ENCODE measurements around the gene KIRREL2. TPM values are rescaled to one million over a fixed set of nuclear protein-coding genes. Genes with fewer than 3 reads are reported as not detected.

Gene KIRREL2
- total RNA-seq, 4 donors from 2014 or later, result not detected

- DNase-seq (ENCODE audit: low spot score in 2 of 2), result no peak
- no peak for TF ChIP-seq POLR2AphosphoS5 (IDR thresholded peaks at IDR 0.05)
- no peak for TF ChIP-seq EP300 (IDR thresholded peaks at IDR 0.05)
- TF ChIP-seq POLR2A (IDR thresholded peaks at IDR 0.05), result no peak
- TF ChIP-seq, protein P1, sequence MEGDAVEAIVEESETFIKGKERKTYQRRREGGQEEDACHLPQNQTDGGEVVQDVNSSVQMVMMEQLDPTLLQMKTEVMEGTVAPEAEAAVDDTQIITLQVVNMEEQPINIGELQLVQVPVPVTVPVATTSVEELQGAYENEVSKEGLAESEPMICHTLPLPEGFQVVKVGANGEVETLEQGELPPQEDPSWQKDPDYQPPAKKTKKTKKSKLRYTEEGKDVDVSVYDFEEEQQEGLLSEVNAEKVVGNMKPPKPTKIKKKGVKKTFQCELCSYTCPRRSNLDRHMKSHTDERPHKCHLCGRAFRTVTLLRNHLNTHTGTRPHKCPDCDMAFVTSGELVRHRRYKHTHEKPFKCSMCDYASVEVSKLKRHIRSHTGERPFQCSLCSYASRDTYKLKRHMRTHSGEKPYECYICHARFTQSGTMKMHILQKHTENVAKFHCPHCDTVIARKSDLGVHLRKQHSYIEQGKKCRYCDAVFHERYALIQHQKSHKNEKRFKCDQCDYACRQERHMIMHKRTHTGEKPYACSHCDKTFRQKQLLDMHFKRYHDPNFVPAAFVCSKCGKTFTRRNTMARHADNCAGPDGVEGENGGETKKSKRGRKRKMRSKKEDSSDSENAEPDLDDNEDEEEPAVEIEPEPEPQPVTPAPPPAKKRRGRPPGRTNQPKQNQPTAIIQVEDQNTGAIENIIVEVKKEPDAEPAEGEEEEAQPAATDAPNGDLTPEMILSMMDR (IDR thresholded peaks at IDR 0.05), result no peak
- H3K9me3 ChIP-seq, result no peaks in the 10 kb centered on the region
- no peak overlapping the region for H3K27ac ChIP-seq
- H3K4me3 ChIP-seq, result no peak overlapping the region
- no peaks in the 10 kb centered on the region for H3K27me3 ChIP-seq
- H3K4me1 ChIP-seq, result peaks cover 26% of the 10 kb centered on the region
- H3K36me3 ChIP-seq, result peaks cover 53% of the 10 kb centered on the region
- 90% methylated on average over 16 of the region's 21 CpGs for WGBS
Measured at GRCh38 chr19:35895911-35896642, 39.4 kb downstream of the KIRREL2 start.

DNA sequence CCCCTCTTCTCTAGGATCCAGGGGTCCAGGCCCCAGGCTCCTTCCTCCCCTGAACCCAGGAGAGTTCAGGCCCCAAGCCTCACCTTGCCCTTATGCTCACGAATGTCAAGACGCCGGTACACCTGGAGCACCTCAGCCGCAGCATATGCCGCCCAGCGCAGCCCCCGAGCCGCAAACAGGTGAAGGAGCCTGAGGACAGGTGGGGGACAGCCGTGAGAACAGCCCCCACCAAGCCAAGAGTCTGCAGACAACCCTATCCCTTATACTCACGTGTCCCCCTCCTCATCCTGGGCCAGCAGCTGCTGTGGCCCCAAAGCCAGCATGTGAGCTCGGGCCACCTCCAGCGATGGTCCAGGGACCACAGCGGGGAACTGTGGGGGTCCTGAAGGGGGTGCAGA lies 39.9 kb downstream of the KIRREL2 start:
- Histone ChIP-seq H3K27me3 (no peaks in the 10 kb centered on the region), H3K9me3 (no peaks in the 10 kb centered on the region), H3K4me1 (peaks cover 32% of the 10 kb centered on the region), H3K4me3 (no peak overlapping the region), H3K27ac (no peak overlapping the region), H3K36me3 (peaks cover 53% of the 10 kb centered on the region)
- no peak for DNase-seq (ENCODE audit: low spot score in 2 of 2)
- no peak for TF ChIP-seq EP300 (IDR thresholded peaks at IDR 0.05)
- TF ChIP-seq, protein P1 (IDR thresholded peaks at IDR 0.05), result no peak
- no peak for TF ChIP-seq POLR2A (IDR thresholded peaks at IDR 0.05)
- no peak for TF ChIP-seq POLR2AphosphoS5 (IDR thresholded peaks at IDR 0.05)
- 86% methylated on average over 13 of the region's 13 CpGs for WGBS

DNA sequence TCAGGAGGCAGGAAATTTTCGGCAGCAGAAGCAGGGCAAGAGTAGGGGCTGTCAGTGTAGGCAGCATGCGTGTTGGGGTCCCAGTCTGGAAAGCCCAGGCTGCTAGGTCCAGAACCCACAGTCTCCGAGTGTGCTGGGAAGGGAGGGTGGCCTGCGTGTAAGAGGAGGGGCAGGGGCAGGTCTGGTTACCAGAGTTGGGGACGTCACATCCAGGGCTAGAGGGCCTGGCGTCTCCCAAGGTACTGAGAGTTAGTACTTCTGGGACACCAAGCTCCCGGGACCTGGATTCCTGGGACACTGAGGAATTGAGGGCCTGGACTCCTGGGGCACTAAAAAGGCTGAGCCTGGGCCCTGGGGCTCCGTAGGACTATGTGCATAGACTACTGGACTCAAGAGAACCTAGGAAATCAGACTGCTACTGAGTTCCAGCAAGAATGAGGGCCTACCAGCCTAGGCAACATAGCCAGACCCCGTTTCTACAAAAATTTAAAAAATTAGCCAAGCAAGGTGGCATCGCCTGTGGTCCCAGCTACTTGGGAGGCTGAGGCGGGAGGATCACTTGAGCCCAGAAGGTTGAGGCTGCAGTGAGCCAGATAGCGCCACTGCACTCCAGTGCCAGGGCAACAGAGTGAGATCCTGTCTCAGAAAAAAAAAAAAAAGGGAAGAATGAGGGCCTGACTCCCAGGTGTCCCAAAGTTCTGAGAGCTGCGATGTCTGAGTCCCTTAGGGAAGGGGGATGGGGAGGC lies 41.2 kb downstream of the KIRREL2 start:
- TF ChIP-seq, protein P1 (IDR thresholded peaks at IDR 0.05), result no peak
- TF ChIP-seq POLR2A (IDR thresholded peaks at IDR 0.05) (no peak), EP300 (IDR thresholded peaks at IDR 0.05) (no peak), POLR2AphosphoS5 (IDR thresholded peaks at IDR 0.05) (no peak)
- Histone ChIP-seq H3K9me3 (no peaks in the 10 kb centered on the region), H3K4me1 (peaks cover 35% of the 10 kb centered on the region), H3K36me3 (peaks cover 43% of the 10 kb centered on the region), H3K4me3 (peak overlapping the region; percentile 70), H3K27ac (no peak overlapping the region), H3K27me3 (no peaks in the 10 kb centered on the region)
- WGBS, result 82% methylated on average over 13 of the region's 13 CpGs
- DNase-seq (ENCODE audit: low spot score in 2 of 2), result no peak

- WGBS, result 2% methylated on average over 6 of the region's 17 CpGs
- no peaks in the 10 kb centered on the region for H3K9me3 ChIP-seq
- H3K4me1 ChIP-seq, result peaks cover 40% of the 10 kb centered on the region
Measured at GRCh38 chr19:35898499-35898809, 41.7 kb downstream of the KIRREL2 start.

More at GRCh38 chr19:35898499-35898809, 41.7 kb downstream of the KIRREL2 start:
- peaks cover 38% of the 10 kb centered on the region for H3K36me3 ChIP-seq
- peak overlapping the region; percentile 70 for H3K4me3 ChIP-seq
- DNase-seq (ENCODE audit: low spot score in 2 of 2), result no peak
- H3K27me3 ChIP-seq, result no peaks in the 10 kb centered on the region
- peak overlapping the region; percentile 71 for H3K27ac ChIP-seq
- TF ChIP-seq EP300 (IDR thresholded peaks at IDR 0.05) (no peak), POLR2AphosphoS5 (IDR thresholded peaks at IDR 0.05) (no peak), POLR2A (IDR thresholded peaks at IDR 0.05) (no peak)
- TF ChIP-seq, protein P1 (IDR thresholded peaks at IDR 0.05), result no peak

All from suprapubic skin (tissue), 4 donors.